Memory B cell (primary cell): Measurements from ENCODE around the gene PTPRD.

Experiments used
- ATAC-seq: fragments of 150-1000 bp; cut with Tn5 transposase; 2 replicates; pipeline ENCODE4 v1.10.0; 2021; ENCODE audit warnings: low read depth, mild to moderate bottlenecking, moderate library complexity
- DNase-seq, 2 donors: peaks; one replicate each; pipeline ENCODE4 v3.0.0; 2022; ENCODE audit warnings: low spot score in 2 of 2
- H3K27ac Mint-ChIP-seq: one replicate; pipeline ENCODE4 v1.8.0; 2022; ENCODE audit warnings: mild to moderate bottlenecking, moderate library complexity, mixed read lengths
- H3K27me3 Mint-ChIP-seq: one replicate; pipeline ENCODE4 v1.8.0; 2022; ENCODE audit warnings: mixed read lengths
- H3K36me3 Mint-ChIP-seq: one replicate; pipeline ENCODE4 v1.8.0; 2022; ENCODE audit warnings: mild to moderate bottlenecking, mixed read lengths
- H3K4me1 Mint-ChIP-seq: one replicate; pipeline ENCODE4 v1.8.0; 2022; ENCODE audit warnings: mixed read lengths
- H3K4me3 Mint-ChIP-seq: one replicate; pipeline ENCODE4 v1.8.0; 2022; ENCODE audit warnings: mild to moderate bottlenecking, moderate library complexity, mixed read lengths
- H3K9me3 Mint-ChIP-seq: one replicate; pipeline ENCODE4 v1.8.0; 2022; ENCODE audit warnings: mixed read lengths

The PTPRD gene

GRCh38 chr9:10055886-10056395 lies 556.9 kb downstream of the PTPRD start:
- H3K27me3 Mint-ChIP-seq = no peaks in the 10 kb centered on the region
- H3K36me3 Mint-ChIP-seq = no peaks in the 10 kb centered on the region
- ATAC-seq = no peak
- H3K27ac Mint-ChIP-seq = no peak overlapping the region
- H3K9me3 Mint-ChIP-seq = no peaks in the 10 kb centered on the region
- H3K4me3 Mint-ChIP-seq = no peak overlapping the region
- no peak for DNase-seq
- H3K4me1 Mint-ChIP-seq = peaks cover 4% of the 10 kb centered on the region

DNA sequence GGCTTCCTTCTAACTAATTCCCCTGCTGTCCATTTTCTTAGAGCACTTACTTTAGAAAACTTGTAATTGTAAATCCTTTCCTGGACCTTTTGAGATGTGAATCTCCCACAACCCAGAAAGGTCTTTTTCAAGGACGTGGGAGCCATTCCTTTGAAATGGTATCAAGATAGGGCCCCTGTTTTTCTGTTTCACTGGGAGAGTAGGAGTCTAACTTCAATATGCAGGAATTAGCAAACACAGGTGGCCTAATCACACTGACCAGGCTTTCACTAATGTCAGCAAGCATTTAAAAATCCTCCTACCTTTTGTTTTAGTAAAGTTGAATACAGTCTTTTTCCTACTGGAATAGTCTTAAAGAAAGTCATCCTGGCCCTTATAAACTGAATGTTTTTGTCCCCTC lies 558.3 kb downstream of the PTPRD start:
- Mint-ChIP-seq H3K9me3 (no peaks in the 10 kb centered on the region), H3K4me3 (no peak overlapping the region), H3K4me1 (no peaks in the 10 kb centered on the region), H3K27me3 (no peaks in the 10 kb centered on the region), H3K27ac (no peak overlapping the region), H3K36me3 (no peaks in the 10 kb centered on the region)
- no peak for DNase-seq
- no peak for ATAC-seq

- Mint-ChIP-seq H3K27ac (no peak overlapping the region), H3K27me3 (no peaks in the 10 kb centered on the region), H3K4me3 (no peak overlapping the region), H3K9me3 (no peaks in the 10 kb centered on the region), H3K4me1 (no peaks in the 10 kb centered on the region), H3K36me3 (no peaks in the 10 kb centered on the region)
- no peak for ATAC-seq
- DNase-seq = no peak
These were observed 559.9 kb downstream of the PTPRD start for GRCh38 chr9:10052916-10053315.

- H3K4me3 Mint-ChIP-seq = no peak overlapping the region
- no peak for ATAC-seq
- DNase-seq = no peak
- H3K27me3 Mint-ChIP-seq = no peaks in the 10 kb centered on the region
- H3K36me3 Mint-ChIP-seq = no peaks in the 10 kb centered on the region
- H3K4me1 Mint-ChIP-seq = no peaks in the 10 kb centered on the region
- no peak overlapping the region for H3K27ac Mint-ChIP-seq
- no peaks in the 10 kb centered on the region for H3K9me3 Mint-ChIP-seq
These were observed 560.6 kb downstream of the PTPRD start for GRCh38 chr9:10052181-10052580.

GRCh38 chr9:10050016-10050415 lies 562.8 kb downstream of the PTPRD start:
- DNase-seq = no peak
- Mint-ChIP-seq H3K27ac (no peak overlapping the region), H3K27me3 (no peaks in the 10 kb centered on the region), H3K9me3 (no peaks in the 10 kb centered on the region), H3K4me3 (no peak overlapping the region), H3K36me3 (no peaks in the 10 kb centered on the region), H3K4me1 (no peaks in the 10 kb centered on the region)
- no peak for ATAC-seq

GRCh38 chr9:10048994-10049393 lies 563.8 kb downstream of the PTPRD start:
- no peak for DNase-seq

GRCh38 chr9:10045598-10045997 lies 567.2 kb downstream of the PTPRD start:
- ATAC-seq (no peak), DNase-seq (no peak)
- Mint-ChIP-seq H3K4me1 (no peaks in the 10 kb centered on the region), H3K9me3 (no peaks in the 10 kb centered on the region), H3K4me3 (no peak overlapping the region), H3K27me3 (no peaks in the 10 kb centered on the region), H3K36me3 (no peaks in the 10 kb centered on the region), H3K27ac (no peak overlapping the region)

More at GRCh38 chr9:10048994-10049393, 563.8 kb downstream of the PTPRD start:
- Mint-ChIP-seq H3K27ac (no peak overlapping the region), H3K9me3 (no peaks in the 10 kb centered on the region), H3K4me1 (no peaks in the 10 kb centered on the region), H3K4me3 (no peak overlapping the region), H3K27me3 (no peaks in the 10 kb centered on the region), H3K36me3 (no peaks in the 10 kb centered on the region)
- no peak for ATAC-seq

GRCh38 chr9:10041726-10042229 lies 571.0 kb downstream of the PTPRD start:
- no peak overlapping the region for H3K4me3 Mint-ChIP-seq
- no peak for ATAC-seq
- no peaks in the 10 kb centered on the region for H3K4me1 Mint-ChIP-seq
- H3K9me3 Mint-ChIP-seq = no peaks in the 10 kb centered on the region
- no peaks in the 10 kb centered on the region for H3K36me3 Mint-ChIP-seq
- DNase-seq = no peak
- no peak overlapping the region for H3K27ac Mint-ChIP-seq
- H3K27me3 Mint-ChIP-seq = no peaks in the 10 kb centered on the region

DNA sequence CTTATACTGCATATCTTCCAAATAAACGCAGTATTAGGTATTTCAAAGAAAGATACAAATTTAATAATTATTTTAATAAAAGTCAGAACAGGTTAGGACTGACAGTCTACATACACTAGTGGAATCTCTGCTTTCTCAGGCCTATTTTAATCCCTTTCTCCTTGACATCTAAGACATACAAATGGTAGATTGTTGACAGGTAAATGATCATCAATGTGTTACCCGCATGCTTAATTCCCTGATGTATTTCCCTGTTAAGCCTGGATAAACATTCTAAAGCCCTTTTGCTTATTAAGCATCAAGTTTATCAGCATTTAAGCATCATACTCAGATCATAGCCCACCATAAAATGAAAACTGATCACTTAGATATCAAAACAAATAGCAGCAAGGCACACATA lies 576.7 kb downstream of the PTPRD start:
- Mint-ChIP-seq H3K4me1 (no peaks in the 10 kb centered on the region), H3K36me3 (no peaks in the 10 kb centered on the region)

GRCh38 chr9:10032166-10032565 lies 580.6 kb downstream of the PTPRD start:
- Mint-ChIP-seq H3K4me1 (no peaks in the 10 kb centered on the region), H3K9me3 (peaks cover 10% of the 10 kb centered on the region), H3K4me3 (no peak overlapping the region), H3K27me3 (no peaks in the 10 kb centered on the region), H3K36me3 (no peaks in the 10 kb centered on the region), H3K27ac (no peak overlapping the region)
- ATAC-seq (no peak), DNase-seq (no peak)

More for the DNA sequence above, 576.7 kb downstream of the PTPRD start:
- Mint-ChIP-seq H3K4me3 (no peak overlapping the region), H3K27me3 (no peaks in the 10 kb centered on the region), H3K9me3 (peaks cover 3% of the 10 kb centered on the region), H3K27ac (no peak overlapping the region)
- ATAC-seq = no peak
- DNase-seq = no peak

DNA sequence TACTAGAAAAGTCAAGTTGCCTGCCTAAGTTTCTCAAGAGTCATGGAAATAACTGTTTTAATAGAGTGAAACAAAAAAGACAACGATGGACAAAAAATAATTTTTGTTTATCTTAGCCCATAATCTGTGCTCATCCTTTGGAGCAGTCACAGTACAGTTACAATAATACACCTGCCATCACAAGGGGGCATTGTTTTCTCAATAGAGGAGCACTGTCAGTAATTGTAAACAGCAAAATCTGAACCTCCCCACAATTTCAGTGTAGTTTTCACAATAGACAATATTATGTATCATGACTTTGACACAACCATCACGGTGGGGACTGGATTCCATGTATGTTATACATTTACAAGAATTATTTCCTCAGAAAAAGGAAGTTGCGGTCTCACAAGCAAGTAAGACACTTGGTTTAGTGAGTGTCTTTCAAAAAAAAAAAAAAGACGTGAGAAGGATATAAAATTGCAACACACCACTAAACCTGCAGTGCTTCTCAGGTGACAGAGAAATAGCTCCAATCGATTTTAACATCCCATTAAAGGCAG lies 586.3 kb downstream of the PTPRD start:
- Mint-ChIP-seq H3K4me1 (no peaks in the 10 kb centered on the region), H3K27me3 (no peaks in the 10 kb centered on the region), H3K36me3 (no peaks in the 10 kb centered on the region), H3K27ac (no peak overlapping the region), H3K4me3 (no peak overlapping the region), H3K9me3 (peaks cover 7% of the 10 kb centered on the region)
- no peak for DNase-seq
- ATAC-seq = no peak

DNA sequence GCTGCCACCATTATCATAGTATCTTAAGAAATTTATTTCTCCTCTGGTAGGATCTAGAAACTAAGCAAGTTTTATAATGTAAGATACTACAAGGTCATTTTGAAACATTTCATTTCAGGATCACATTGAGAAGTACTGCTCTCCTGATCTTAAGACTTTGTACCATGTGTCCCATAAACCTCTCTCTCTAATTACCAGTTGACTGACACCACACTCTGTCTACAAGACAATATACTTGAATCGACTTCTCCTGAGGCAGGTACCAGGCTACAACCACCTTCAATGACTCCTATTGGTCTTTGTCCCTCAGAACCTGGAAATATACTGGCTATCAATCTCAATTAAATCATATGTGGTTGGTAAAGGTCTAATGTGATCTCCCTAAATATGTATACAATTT lies 597.0 kb downstream of the PTPRD start:
- no peak overlapping the region for H3K4me3 Mint-ChIP-seq
- no peak overlapping the region for H3K27ac Mint-ChIP-seq
- peaks cover 4% of the 10 kb centered on the region for H3K9me3 Mint-ChIP-seq
- DNase-seq (no peak), ATAC-seq (no peak)
- no peaks in the 10 kb centered on the region for H3K4me1 Mint-ChIP-seq
- H3K36me3 Mint-ChIP-seq = no peaks in the 10 kb centered on the region
- H3K27me3 Mint-ChIP-seq = no peaks in the 10 kb centered on the region

DNA sequence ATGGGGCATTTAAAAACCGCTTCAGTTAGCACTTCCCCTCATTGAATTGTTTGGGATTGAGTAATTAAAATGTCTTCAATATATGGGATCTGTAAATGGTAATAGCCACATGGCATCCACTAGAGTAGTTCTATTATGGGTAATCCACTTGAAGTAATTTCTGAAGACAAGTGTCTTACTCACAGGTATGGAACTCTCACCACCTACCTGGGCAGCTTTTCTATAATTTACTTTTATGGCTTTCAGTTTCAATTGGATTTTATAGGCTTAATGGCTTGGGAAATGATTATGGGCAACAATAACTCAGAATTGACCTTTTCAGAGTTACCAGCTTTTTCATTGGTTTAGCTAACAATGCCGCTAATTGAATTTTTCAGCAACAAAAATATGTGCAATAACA lies 597.9 kb downstream of the PTPRD start:
- Mint-ChIP-seq H3K9me3 (peaks cover 4% of the 10 kb centered on the region), H3K4me3 (no peak overlapping the region), H3K27me3 (no peaks in the 10 kb centered on the region), H3K27ac (no peak overlapping the region), H3K4me1 (no peaks in the 10 kb centered on the region), H3K36me3 (no peaks in the 10 kb centered on the region)
- DNase-seq (no peak), ATAC-seq (no peak)

- DNase-seq (no peak), ATAC-seq (no peak)
- Mint-ChIP-seq H3K9me3 (peaks cover 2% of the 10 kb centered on the region), H3K4me3 (no peak overlapping the region), H3K27me3 (no peaks in the 10 kb centered on the region), H3K36me3 (no peaks in the 10 kb centered on the region), H3K27ac (no peak overlapping the region), H3K4me1 (no peaks in the 10 kb centered on the region)
These were observed 603.4 kb downstream of the PTPRD start for GRCh38 chr9:10009401-10009800.

DNA sequence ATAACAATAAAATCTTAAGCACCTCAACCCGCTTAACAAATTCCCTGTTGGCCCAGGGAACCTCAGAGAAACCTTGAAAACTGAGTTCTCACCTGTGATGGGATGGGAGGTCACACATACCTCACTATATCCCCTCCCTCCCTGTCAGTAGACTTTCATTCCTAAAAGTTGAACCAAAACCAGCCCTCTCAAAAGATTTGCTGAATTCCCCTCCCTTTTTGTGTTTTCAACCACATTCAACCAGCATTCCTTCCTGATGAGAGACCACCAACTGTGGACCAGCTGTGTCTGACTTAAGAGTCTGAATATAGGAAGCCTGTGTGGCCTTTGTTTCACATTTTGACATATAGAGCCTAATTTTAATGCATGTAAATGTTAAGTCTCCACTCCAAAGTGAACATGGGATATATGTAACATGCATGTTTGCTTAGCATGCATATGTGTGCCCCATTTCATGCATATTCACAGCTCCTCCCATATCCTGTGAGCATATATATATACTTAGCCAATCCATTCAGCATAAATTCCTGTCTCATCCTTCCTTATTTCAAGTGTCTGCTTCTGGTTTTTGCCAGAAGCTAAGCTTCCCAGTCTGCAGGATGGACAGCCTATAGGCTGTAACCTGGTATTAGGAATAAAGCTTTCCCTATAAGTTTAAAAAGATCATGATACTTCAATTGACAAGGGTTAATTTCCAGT lies 604.6 kb downstream of the PTPRD start:
- ATAC-seq (no peak), DNase-seq (no peak)
- no peaks in the 10 kb centered on the region for H3K4me1 Mint-ChIP-seq
- H3K4me3 Mint-ChIP-seq = no peak overlapping the region
- H3K27me3 Mint-ChIP-seq = no peaks in the 10 kb centered on the region
- peaks cover 2% of the 10 kb centered on the region for H3K9me3 Mint-ChIP-seq
- H3K27ac Mint-ChIP-seq = no peak overlapping the region
- H3K36me3 Mint-ChIP-seq = no peaks in the 10 kb centered on the region
